HL-60 (cell line): Measurements from ENCODE around the gene MXD4.

Source experiments
- GABPA ChIP-seq: IDR thresholded peaks from 2 replicates; pipeline ENCODE4 v1.6.1; 2012; ENCODE audit warnings: low read depth
- TF ChIP-seq, protein P1 (sequence below): IDR thresholded peaks from one replicate; pipeline ENCODE4 v1.5.1; 2011; ENCODE audit warnings: low read length, control low read depth, inconsistent platforms; ENCODE audit not compliant: insufficient read depth

DNA sequence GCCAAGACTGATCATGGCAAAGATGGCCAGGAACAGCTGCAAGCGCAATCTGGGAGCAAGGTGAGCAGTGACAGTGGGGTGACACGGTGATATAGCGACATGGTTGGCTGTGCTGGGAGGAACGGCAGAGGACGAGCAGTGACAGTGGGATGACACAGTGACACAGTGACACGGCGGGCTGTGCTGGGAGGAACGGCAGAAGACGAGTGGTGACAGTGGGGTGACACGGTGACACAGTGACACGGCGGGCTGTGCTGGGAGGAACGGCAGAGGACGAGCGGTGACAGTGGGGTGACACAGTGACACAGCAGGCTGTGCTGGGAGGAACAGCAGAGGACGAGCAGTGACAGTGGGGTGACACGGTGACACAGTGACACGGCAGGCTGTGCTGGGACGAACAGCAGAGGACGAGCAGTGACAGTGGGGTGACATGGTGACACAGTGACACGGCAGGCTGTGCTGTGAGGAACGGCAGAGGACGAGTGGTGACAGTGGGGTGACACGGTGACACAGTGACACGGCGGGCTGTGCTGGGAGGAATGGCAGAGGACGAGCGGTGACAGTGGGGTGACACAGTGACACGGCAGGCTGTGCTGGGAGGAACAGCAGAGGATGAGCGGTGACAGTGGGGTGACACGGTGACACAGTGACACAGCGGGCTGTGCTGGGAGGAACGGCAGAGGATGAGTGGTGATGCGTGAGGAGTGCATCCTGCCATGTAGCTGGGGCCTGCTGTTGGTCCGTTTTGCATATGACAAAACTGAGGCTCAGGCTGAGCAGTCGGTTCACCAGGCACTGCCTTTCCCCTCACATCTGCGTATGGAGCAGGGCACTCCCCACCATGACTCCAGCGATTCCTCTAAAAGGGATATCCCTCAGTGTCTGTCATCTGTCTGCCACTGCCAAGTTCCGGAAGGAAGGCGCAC lies 36.0 kb upstream of the MXD4 start:
- TF ChIP-seq, protein P1, sequence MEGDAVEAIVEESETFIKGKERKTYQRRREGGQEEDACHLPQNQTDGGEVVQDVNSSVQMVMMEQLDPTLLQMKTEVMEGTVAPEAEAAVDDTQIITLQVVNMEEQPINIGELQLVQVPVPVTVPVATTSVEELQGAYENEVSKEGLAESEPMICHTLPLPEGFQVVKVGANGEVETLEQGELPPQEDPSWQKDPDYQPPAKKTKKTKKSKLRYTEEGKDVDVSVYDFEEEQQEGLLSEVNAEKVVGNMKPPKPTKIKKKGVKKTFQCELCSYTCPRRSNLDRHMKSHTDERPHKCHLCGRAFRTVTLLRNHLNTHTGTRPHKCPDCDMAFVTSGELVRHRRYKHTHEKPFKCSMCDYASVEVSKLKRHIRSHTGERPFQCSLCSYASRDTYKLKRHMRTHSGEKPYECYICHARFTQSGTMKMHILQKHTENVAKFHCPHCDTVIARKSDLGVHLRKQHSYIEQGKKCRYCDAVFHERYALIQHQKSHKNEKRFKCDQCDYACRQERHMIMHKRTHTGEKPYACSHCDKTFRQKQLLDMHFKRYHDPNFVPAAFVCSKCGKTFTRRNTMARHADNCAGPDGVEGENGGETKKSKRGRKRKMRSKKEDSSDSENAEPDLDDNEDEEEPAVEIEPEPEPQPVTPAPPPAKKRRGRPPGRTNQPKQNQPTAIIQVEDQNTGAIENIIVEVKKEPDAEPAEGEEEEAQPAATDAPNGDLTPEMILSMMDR: no peak
- TF ChIP-seq GABPA: no peak
